ENCODE results near the gene HDGFL1.

The HDGFL1 gene

GRCh38 chr6:22593895-22594294 is 24.5 kb downstream of the HDGFL1 start:
- no peak for DNase-seq

GRCh38 chr6:22596011-22596410 is 26.6 kb downstream of the HDGFL1 start:
- DNase-seq: no peak

- no peak for DNase-seq
Measured at GRCh38 chr6:22598339-22598738, 29.0 kb downstream of the HDGFL1 start.

- no peak for DNase-seq
Measured at GRCh38 chr6:22600059-22600458, 30.7 kb downstream of the HDGFL1 start.

GRCh38 chr6:22601984-22602383 is 32.6 kb downstream of the HDGFL1 start:
- no peak for DNase-seq

- DNase-seq: no peak
Measured at GRCh38 chr6:22605736-22606135, 36.4 kb downstream of the HDGFL1 start.

- DNase-seq: no peak
Measured at GRCh38 chr6:22610127-22610526, 40.8 kb downstream of the HDGFL1 start.

- no peak for DNase-seq
Measured at GRCh38 chr6:22612236-22612635, 42.9 kb downstream of the HDGFL1 start.

GRCh38 chr6:22613051-22613450 is 43.7 kb downstream of the HDGFL1 start:
- no peak for DNase-seq

GRCh38 chr6:22613695-22614094 is 44.3 kb downstream of the HDGFL1 start:
- no peak for DNase-seq

GRCh38 chr6:22614547-22614946 is 45.2 kb downstream of the HDGFL1 start:
- DNase-seq: no peak

GRCh38 chr6:22621028-22621427 is 51.7 kb downstream of the HDGFL1 start:
- no peak for DNase-seq

Measured in NCI-H526 (cell line).